Right hindlimb (tissue), 1 donor: ENCODE measurements around the gene PLEKHM3.
"Not testable (repeated sequence)": the region's sequence is repeated elsewhere in the genome, so short reads cannot be mapped to it uniquely, and the experiment has no call there.

Experiments
- DNase-seq: peaks from one replicate; pipeline ENCODE4 v3.0.0-alpha.2; 2018

PLEKHM3 gene

DNA sequence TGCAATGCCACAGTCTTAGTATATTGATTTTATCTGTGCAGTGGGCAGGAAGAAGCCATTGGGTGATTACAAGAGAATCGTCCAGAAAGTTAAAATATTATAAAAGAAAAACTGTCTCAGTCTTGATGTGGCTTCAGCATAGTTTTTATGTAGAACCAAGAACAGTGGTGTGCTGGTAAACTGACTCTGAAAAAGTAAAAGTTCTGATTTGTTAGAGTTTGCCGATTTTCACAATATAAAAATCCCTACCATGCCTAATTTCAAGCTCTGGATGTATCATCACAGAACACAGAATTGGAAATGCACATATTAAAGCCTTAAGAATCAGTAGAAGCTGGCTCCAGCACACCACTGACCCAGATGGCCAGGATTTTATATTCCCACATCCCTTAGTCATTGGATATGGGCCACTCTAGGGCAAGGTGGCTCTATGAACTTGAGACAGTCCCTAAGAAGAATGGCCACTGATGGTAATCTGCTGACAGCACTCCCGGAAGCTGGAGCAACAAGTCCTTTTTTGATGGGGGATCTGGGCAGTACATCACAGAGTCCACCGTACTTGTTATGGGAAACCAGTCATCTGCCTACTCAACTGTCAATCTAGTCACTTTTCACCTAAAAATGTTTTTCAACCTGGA is 9.3 kb upstream of the PLEKHM3 start:
- DNase-seq = no peak

GRCh38 chr2:208033701-208034502 is 8.6 kb upstream of the PLEKHM3 start:
- DNase-seq = peak; percentile 24

- DNase-seq = no peak
Observed at GRCh38 chr2:208031608-208032019, 6.3 kb upstream of the PLEKHM3 start.

DNA sequence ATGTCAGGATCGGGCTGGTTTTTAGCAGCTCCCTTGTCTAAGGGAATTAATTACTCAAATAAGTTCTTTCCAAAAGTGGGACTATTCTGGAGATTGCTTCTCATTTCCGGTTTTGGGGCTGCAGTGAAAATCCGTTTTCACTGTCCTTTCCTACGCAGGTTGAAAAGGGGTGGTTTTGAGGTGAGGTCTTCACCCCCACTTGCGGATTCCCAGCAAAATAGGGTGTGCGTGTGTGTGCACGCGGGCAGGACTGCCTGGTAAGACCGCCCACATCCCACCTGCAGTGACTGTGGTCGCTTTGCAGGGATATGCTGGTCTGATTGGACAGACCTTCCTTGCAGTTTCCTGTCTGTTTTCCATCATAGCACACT is 472 bp upstream of the PLEKHM3 start:
- DNase-seq = no peak

DNA sequence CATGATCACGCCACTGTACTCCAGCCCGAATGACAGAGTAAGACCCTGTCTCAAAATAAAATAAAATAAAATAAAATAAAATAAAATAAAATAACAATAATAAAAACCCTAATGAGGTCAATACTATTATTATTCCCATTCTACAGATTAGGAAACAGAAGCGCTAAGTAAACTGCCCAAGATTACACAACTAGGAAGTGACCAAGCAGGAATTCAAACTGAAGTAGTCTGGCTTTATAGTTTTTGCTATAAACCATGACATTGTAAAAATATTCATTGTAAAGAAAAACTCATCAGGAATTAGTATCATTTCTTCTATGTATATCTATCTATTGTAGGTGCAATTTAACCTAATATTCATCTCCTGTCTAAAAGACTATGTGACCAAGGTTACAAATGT is 1.2 kb downstream of the PLEKHM3 start:
- DNase-seq = no peak

- DNase-seq = no peak
Observed at GRCh38 chr2:208020253-208020652, 5.1 kb downstream of the PLEKHM3 start.

DNA sequence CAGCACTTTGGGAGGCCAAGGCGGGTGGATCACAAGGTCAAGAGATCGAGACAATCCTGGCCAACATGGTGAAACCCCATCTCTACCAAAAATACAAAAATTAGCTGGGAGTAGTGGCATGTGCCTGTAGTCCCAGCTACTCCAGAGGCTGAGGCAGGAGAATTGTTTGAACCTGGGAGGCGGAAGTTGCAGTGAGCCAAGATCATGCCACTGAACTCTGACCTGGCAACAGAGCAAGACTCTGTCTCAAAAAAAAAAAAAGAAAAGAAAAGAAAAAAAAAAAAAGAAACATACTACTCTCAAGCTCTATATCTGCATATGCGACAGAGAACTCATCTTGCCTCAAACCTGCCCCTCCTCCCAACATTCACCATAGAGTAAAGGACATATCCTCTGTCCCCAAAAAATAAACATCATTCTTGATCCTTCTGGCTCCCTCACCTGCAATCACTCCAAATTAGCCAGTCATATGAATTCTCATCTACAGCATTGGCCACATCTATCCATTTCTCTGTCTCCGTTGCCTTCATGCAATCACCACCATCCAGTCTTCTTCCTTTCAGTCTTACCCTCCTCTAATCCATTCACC is 7.1 kb downstream of the PLEKHM3 start:
- DNase-seq = not testable (repeated sequence)

DNA sequence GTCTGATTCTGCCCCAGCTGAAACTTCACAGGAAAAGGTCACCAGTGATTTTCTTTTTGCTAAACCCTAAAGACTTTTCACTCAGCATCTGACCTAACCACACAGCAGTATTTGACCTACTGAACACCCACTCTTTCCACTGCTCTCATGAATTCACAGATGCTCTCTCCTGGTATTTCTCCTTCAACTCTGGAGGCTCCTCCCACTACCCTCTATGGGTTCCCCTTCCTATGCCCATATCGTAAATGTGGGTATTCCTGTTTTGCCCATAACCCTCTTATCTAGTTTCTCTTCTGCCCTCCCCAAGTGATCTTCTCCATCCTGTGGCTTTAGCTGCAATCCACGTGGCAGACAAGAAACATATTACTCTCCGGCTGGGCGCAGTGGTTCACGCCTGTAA is 7.6 kb downstream of the PLEKHM3 start:
- DNase-seq = no peak

GRCh38 chr2:208015475-208015874 is 9.9 kb downstream of the PLEKHM3 start:
- no peak for DNase-seq

- DNase-seq = no peak
Observed at GRCh38 chr2:208013285-208014178, 11.8 kb downstream of the PLEKHM3 start.

DNA sequence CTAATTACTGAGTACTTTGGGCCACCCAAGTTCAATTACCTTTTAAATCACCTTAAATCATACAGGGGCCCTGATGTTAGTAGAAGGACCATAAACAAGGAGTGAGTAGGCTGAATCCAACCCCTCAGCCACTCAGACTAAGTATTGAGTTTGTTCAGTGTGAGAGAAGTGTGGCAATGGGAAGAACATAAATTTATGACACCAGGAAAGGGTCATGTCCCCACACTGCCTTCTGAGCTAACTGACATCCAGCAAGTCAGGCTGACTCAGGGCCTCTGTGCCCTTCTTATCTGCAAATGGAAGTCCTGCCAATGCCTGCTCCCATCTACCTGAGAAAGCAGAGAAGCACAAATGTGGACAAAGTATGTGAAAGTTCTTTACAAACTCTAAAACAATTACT is 12.9 kb downstream of the PLEKHM3 start:
- DNase-seq = no peak

- no peak for DNase-seq
Observed at GRCh38 chr2:208010506-208010905, 14.8 kb downstream of the PLEKHM3 start.

DNA sequence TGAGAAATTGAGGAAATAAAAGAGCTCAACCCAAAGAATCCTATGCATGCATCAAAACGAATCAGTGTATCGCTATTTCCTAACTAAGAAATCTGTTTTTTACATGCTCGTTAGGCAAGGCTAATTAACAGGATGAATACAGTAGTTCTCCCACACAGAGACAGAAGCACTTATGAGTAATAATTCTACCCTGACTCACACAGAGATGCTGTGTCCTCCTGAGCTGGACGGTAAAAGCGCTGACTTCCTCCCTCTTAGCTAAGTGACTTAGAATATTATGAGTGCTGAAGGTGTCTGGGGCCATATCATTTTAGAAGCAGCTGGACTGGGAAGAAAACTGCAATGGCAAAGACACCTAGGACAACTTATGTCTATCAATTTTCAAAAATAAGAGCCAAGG is 18.5 kb downstream of the PLEKHM3 start:
- no peak for DNase-seq

DNA sequence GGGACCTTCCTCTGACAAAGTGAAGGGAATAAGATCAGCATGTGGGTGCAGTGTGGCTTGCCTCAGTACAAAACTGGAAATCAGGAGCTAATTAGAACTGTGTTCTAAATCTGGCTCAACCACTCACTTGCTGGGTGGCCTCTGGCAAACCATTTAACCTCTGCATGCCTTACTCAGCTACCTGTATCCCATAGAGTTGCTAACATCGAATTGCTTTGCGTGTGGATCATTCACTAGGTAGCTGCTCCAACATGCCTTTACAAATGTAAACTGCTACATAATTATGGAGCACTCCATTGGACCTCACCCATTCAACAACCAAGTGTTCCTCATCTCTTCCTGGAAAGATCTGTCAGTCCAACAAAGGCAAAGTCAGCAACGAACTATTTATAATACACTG is 19.0 kb downstream of the PLEKHM3 start:
- DNase-seq = no peak

GRCh38 chr2:208001924-208002323 is 23.4 kb downstream of the PLEKHM3 start:
- no peak for DNase-seq

- DNase-seq = no peak
Observed at GRCh38 chr2:208000701-208001395, 24.5 kb downstream of the PLEKHM3 start.

DNA sequence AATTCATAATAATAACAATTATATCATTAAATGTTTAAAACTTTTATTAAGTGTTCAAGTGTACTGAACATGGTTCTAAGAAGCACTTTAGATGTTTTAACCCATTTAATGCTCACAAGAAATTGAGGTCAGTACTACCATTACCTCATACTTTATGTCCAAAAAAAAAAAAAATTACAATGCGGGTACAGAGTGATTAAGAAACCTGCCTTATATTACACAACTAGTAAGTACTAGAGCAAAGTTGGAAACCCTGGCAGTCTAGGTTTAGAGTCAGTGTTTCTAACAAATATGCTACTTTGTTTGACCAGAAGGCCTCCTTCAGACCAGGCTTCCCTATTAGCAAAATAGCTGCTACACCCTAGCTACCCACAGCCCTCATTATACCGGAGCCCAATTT is 28.5 kb downstream of the PLEKHM3 start:
- DNase-seq = no peak

- DNase-seq = no peak
Observed at GRCh38 chr2:207995887-207996286, 29.4 kb downstream of the PLEKHM3 start.

DNA sequence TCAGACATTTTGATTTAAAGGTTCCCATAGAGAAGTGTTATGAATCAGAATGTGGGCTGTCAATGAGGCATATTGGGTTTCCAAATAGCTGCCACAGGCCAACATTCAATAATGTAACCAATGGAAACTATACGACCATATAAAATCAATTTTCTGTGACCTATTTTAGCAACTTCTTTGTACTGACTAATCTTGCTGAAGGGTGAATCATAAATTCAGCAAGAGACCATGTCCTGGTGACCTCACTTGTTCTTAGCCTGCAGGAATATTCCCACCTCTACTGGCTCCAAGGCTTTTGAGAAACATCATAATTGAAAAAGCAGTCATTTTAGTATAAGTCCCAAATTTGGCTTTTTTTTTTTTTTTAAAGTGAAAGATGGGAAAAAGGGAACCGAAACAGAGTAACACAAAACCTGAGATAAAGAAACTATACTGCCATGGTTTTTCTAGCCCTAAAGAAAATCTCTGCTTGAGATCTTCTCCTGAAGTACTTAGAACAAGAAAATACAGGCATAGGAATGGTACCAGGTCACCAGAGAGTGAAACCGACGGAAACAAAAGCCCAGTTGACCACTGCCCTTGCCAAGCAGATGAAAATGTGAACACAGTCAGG is 32.1 kb downstream of the PLEKHM3 start:
- no peak for DNase-seq

DNA sequence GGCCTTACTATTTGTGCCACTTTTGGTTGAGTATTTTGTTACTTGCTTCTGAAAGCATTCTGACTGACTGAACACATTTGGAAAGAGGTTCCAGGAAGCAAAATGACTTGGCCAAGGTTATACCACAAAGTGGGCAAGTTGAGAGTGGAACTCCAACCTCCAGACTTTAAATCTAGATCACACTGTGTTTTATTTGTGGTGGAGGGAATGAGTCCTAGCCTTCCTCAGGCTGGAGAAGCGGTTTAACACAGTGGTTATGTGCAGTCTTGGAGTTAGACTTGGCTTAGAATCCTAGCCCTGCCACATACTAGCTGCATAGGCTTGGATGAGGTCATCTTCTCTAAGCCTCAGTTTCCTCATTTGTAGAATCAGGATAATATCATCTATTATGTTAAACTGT is 33.4 kb downstream of the PLEKHM3 start:
- no peak for DNase-seq

DNA sequence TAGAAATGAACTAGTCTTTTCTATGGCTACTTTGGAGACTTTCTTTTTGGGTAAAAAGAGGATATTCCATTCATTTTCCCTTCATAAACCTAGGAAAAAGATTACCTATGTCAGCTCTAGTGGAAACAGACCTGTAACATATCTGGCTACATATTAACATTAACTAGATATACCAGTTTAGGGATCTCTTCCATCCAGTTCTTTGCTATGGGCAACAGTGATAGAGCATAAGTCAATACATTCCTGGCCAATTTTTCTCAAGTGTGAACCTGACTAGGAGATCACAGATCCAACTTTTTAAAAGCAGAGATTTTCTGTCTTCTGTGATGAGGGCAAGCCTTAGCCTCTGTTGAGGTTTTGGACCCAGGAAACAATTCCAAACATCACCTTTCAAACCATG is 34.5 kb downstream of the PLEKHM3 start:
- no peak for DNase-seq

- no peak for DNase-seq
Observed at GRCh38 chr2:207988975-207989374, 36.4 kb downstream of the PLEKHM3 start.
